ENCODE results near the gene SAMD15.

SAMD15 gene

GRCh38 chr14:77355811-77356210 is 21.4 kb upstream of the SAMD15 start:
- TF ChIP-seq ZNF274 (IDR thresholded peaks at IDR 0.05; ENCODE audit: low read depth, low read length) = no peak
- H3K4me3 ChIP-seq (ENCODE audit: low read length) = no peak overlapping the region

- TF ChIP-seq ZNF274 (IDR thresholded peaks at IDR 0.05; ENCODE audit: low read depth, low read length) = no peak
- no peak overlapping the region for H3K4me3 ChIP-seq (ENCODE audit: low read length)
Measured at GRCh38 chr14:77356899-77357298, 20.3 kb upstream of the SAMD15 start.

- H3K4me3 ChIP-seq (ENCODE audit: low read length) = no peak overlapping the region
- no peak for TF ChIP-seq ZNF274 (IDR thresholded peaks at IDR 0.05; ENCODE audit: low read depth, low read length)
Measured at GRCh38 chr14:77359626-77360025, 17.6 kb upstream of the SAMD15 start.

- no peak overlapping the region for H3K4me3 ChIP-seq (ENCODE audit: low read length)
- no peak for TF ChIP-seq ZNF274 (IDR thresholded peaks at IDR 0.05; ENCODE audit: low read depth, low read length)
Measured at GRCh38 chr14:77364146-77364545, 13.0 kb upstream of the SAMD15 start.

- no peak overlapping the region for H3K4me3 ChIP-seq (ENCODE audit: low read length)
- no peak for TF ChIP-seq ZNF274 (IDR thresholded peaks at IDR 0.05; ENCODE audit: low read depth, low read length)
Measured at GRCh38 chr14:77369285-77369684, 7.9 kb upstream of the SAMD15 start.

- H3K4me3 ChIP-seq (ENCODE audit: low read length) = no peak overlapping the region; the same call in 1 of the 2 replicates
- no peak for TF ChIP-seq ZNF274 (IDR thresholded peaks at IDR 0.05; ENCODE audit: low read depth, low read length)
Measured at GRCh38 chr14:77372304-77372841, 4.8 kb upstream of the SAMD15 start.

GRCh38 chr14:77375164-77375950 is 1.8 kb upstream of the SAMD15 start:
- H3K4me3 ChIP-seq (ENCODE audit: low read length) = peak overlapping the region; percentile 78
- TF ChIP-seq ZNF274 (IDR thresholded peaks at IDR 0.05; ENCODE audit: low read depth, low read length) = no peak

- H3K4me3 ChIP-seq (ENCODE audit: low read length) = peak overlapping the region; percentile 78
- TF ChIP-seq ZNF274 (IDR thresholded peaks at IDR 0.05; ENCODE audit: low read depth, low read length) = no peak
Measured at GRCh38 chr14:77375973-77376770, 1.0 kb upstream of the SAMD15 start.

GRCh38 chr14:77377502-77377844 is 294 bp downstream of the SAMD15 start:
- peak overlapping the region; percentile 78; the same call in 1 of the 2 replicates for H3K4me3 ChIP-seq (ENCODE audit: low read length)
- no peak for TF ChIP-seq ZNF274 (IDR thresholded peaks at IDR 0.05; ENCODE audit: low read depth, low read length)

GRCh38 chr14:77378701-77379100 is 1.5 kb downstream of the SAMD15 start:
- TF ChIP-seq ZNF274 (IDR thresholded peaks at IDR 0.05; ENCODE audit: low read depth, low read length) = no peak
- no peak overlapping the region for H3K4me3 ChIP-seq (ENCODE audit: low read length)

- TF ChIP-seq ZNF274 (IDR thresholded peaks at IDR 0.05; ENCODE audit: low read depth, low read length) = no peak
- no peak overlapping the region for H3K4me3 ChIP-seq (ENCODE audit: low read length)
Measured at GRCh38 chr14:77390188-77390587, 13.0 kb downstream of the SAMD15 start.

- TF ChIP-seq ZNF274 (IDR thresholded peaks at IDR 0.05; ENCODE audit: low read depth, low read length) = no peak
- H3K4me3 ChIP-seq (ENCODE audit: low read length) = no peak overlapping the region
Measured at GRCh38 chr14:77400216-77400615, 23.0 kb downstream of the SAMD15 start.

- TF ChIP-seq ZNF274 (IDR thresholded peaks at IDR 0.05; ENCODE audit: low read depth, low read length) = no peak
Measured at GRCh38 chr14:77403768-77404167, 26.6 kb downstream of the SAMD15 start.

GRCh38 chr14:77406086-77406485 is 28.9 kb downstream of the SAMD15 start:
- TF ChIP-seq ZNF274 (IDR thresholded peaks at IDR 0.05; ENCODE audit: low read depth, low read length) = no peak
- no peak overlapping the region for H3K4me3 ChIP-seq (ENCODE audit: low read length)

More at GRCh38 chr14:77403768-77404167, 26.6 kb downstream of the SAMD15 start:
- H3K4me3 ChIP-seq (ENCODE audit: low read length) = no peak overlapping the region

- no peak overlapping the region for H3K4me3 ChIP-seq (ENCODE audit: low read length)
- no peak for TF ChIP-seq ZNF274 (IDR thresholded peaks at IDR 0.05; ENCODE audit: low read depth, low read length)
Measured at GRCh38 chr14:77406718-77407117, 29.5 kb downstream of the SAMD15 start.

Measured in GM08714 (cell line).